ENCODE results near the gene RTN4RL2. TPM values are rescaled to one million over a fixed set of nuclear protein-coding genes. Genes with fewer than 3 reads are reported as not detected.

RTN4RL2 gene
- 1 to 10 TPM in 1 of 4 donors, under 1 TPM in 3; 0.13 to 2.8 (median 0.77) TPM for total RNA-seq

GRCh38 chr11:57460022-57460757, at the start of gene RTN4RL2:
TSS of gene RTN4RL2 (plus strand) at chr11:57460528. CDS start at chr11:57460866, 338 bp downstream.
- intact Hi-C loops (cut with DNase I; ENCODE audit: low total_unique reads) (no loop called here), in situ Hi-C loops (cut with MboI; ENCODE audit: low sequenced_read_pairs in 4 of 4) (loop anchor here in 1 of 4 donors (25.0 kb wide), 2 partner anchors 177 to 1052 kb away; partner anchors contain the start of genes OR5B21 and YPEL4)
- H3K27ac ChIP-seq: no peak within 1 kb of the TSS
- TF ChIP-seq POLR2A (IDR thresholded peaks at IDR 0.05) (no peak), CTCF (IDR thresholded peaks at IDR 0.05 in 4 of 5, conservative IDR thresholded peaks at IDR 0.05 in 1 of 5) (peak in 1 of 5 experiments; percentile 18)
- peaks cover 21 to 30% of the 10 kb centered on the region in 2 donors for H3K4me1 ChIP-seq
- peak within 1 kb of the TSS; percentile 46 to 63 (median 54) for H3K4me3 ChIP-seq
- no peak for ATAC-seq
- no peaks in the 10 kb centered on the region for H3K36me3 ChIP-seq
- DNase-seq: no peak
- H3K9me3 ChIP-seq: no peaks in the 10 kb centered on the region
- H3K27me3 ChIP-seq: peaks cover 22 to 42% (median 33%) of the 10 kb centered on the region in 3 donors

GRCh38 chr11:57413681-57414080, 46.6 kb upstream of the RTN4RL2 start:
- no peaks in the 10 kb centered on the region for H3K9me3 ChIP-seq
- intact Hi-C loops (cut with DNase I; ENCODE audit: low total_unique reads) (no loop called here), in situ Hi-C loops (cut with MboI; ENCODE audit: low sequenced_read_pairs in 4 of 4) (no loop called here)
- TF ChIP-seq CTCF (IDR thresholded peaks at IDR 0.05 in 4 of 5, conservative IDR thresholded peaks at IDR 0.05 in 1 of 5) (no peak), POLR2A (IDR thresholded peaks at IDR 0.05) (no peak)
- H3K36me3 ChIP-seq: peaks cover 0 to 20% of the 10 kb centered on the region in 2 donors
- H3K4me3 ChIP-seq: no peak overlapping the region
- H3K4me1 ChIP-seq: peaks cover 0 to 5% of the 10 kb centered on the region in 2 donors
- no peak for ATAC-seq
- no peaks in the 10 kb centered on the region for H3K27me3 ChIP-seq
- DNase-seq: no peak
- H3K27ac ChIP-seq: no peak overlapping the region

- H3K27me3 ChIP-seq: no peaks in the 10 kb centered on the region
- intact Hi-C loops (cut with DNase I; ENCODE audit: low total_unique reads): no loop called here
Measured at GRCh38 chr11:57414612-57415212, 45.6 kb upstream of the RTN4RL2 start.

GRCh38 chr11:57416436-57416835, 43.9 kb upstream of the RTN4RL2 start:
- no peak overlapping the region for H3K27ac ChIP-seq
- H3K27me3 ChIP-seq: no peaks in the 10 kb centered on the region
- peaks cover 0 to 5% of the 10 kb centered on the region in 2 donors for H3K4me1 ChIP-seq
- intact Hi-C loops (cut with DNase I; ENCODE audit: low total_unique reads): no loop called here
- H3K9me3 ChIP-seq: no peaks in the 10 kb centered on the region
- H3K4me3 ChIP-seq: no peak overlapping the region
- in situ Hi-C loops (cut with MboI; ENCODE audit: low sequenced_read_pairs in 4 of 4): no loop called here
- no peak for DNase-seq
- TF ChIP-seq CTCF (IDR thresholded peaks at IDR 0.05 in 4 of 5, conservative IDR thresholded peaks at IDR 0.05 in 1 of 5) (no peak), POLR2A (IDR thresholded peaks at IDR 0.05) (no peak)
- ATAC-seq: no peak
- H3K36me3 ChIP-seq: peaks cover 0 to 24% of the 10 kb centered on the region in 2 donors

More at GRCh38 chr11:57414612-57415212, 45.6 kb upstream of the RTN4RL2 start:
- no peaks in the 10 kb centered on the region for H3K9me3 ChIP-seq
- H3K4me1 ChIP-seq: peaks cover 0 to 5% of the 10 kb centered on the region in 2 donors
- H3K27ac ChIP-seq: no peak overlapping the region
- ATAC-seq: no peak
- H3K36me3 ChIP-seq: peaks cover 0 to 20% of the 10 kb centered on the region in 2 donors
- no peak for DNase-seq
- TF ChIP-seq POLR2A (IDR thresholded peaks at IDR 0.05): no peak
- TF ChIP-seq CTCF (IDR thresholded peaks at IDR 0.05 in 4 of 5, conservative IDR thresholded peaks at IDR 0.05 in 1 of 5): no peak
- in situ Hi-C loops (cut with MboI; ENCODE audit: low sequenced_read_pairs in 4 of 4): no loop called here
- H3K4me3 ChIP-seq: no peak overlapping the region
